HG03095 (cell line): ENCODE data around the gene MLF2.

Experiments used
- ATAC-seq: cut with Tn5 transposase; IDR thresholded peaks from one replicate; pipeline ENCODE4 v1.9.1; 2021; ENCODE audit warnings: moderate library complexity; ENCODE audit not compliant: unreplicated experiment

MLF2 gene

DNA sequence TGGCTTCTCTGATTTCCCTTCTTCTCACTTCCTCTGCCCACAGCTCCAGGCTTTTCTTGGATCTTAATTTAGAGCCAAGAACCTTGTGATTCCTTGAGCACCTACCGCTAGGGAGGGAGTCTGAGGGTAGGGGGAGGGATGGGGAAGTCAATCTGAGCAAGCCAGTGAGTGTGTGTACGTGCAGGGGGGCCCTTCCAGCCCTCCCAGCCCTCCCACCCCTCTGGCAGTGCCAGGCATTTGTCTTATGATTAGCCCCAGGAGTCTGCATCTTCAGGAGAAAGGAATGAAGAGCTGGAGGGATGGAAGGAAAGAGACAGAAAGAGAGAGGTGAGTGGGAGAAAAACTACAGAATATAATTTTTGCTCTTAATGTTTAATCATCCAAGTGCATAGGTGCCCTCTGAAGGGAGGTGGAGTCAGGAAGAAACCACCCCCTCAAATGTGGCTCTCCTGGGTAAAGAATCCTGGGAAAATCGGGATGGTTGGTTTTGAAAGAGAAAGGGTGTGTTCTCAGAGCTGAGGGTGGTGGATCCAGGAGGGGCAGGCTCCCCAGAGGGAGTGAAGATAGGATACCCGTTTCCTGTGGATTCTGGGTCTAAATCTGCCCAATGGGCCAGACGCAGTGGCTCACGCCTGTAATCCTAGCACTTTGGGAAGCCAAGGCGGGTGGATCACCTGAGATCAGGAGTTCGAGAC lies 54.4 kb downstream of the MLF2 start:
- ATAC-seq = no peak
